ENCODE data around the gene FAM107B. TPM values are rescaled to one million over a fixed set of nuclear protein-coding genes. Genes with fewer than 3 reads are reported as not detected.

FAM107B gene
- total and polyA plus RNA-seq, 2 of the 13 experiments (the other 11 are each of a cell fraction or from before 2014, with no cell fraction given): 15.7 to 24.8 TPM

- TF ChIP-seq ZMAT5 (CRISPR knock-in tag; IDR thresholded peaks at IDR 0.05; ENCODE audit: borderline replicate concordance, low read depth) (no peak), AHR (CRISPR knock-in tag; IDR thresholded peaks at IDR 0.05) (no peak), ZNF275 (CRISPR knock-in tag; IDR thresholded peaks at IDR 0.05; ENCODE audit: borderline replicate concordance) (no peak), ZSCAN20 (CRISPR knock-in tag; IDR thresholded peaks at IDR 0.05; ENCODE audit: borderline replicate concordance) (no peak), ZNF564 (CRISPR knock-in tag; IDR thresholded peaks at IDR 0.05) (no peak), STAG1 (CRISPR knock-in tag; IDR thresholded peaks at IDR 0.05) (peak; percentile 49; the same call in 1 of the 2 replicates), CTCF (CRISPR knock-in tag; IDR thresholded peaks at IDR 0.05) (peak; percentile 52), SMC3 (IDR thresholded peaks at IDR 0.05; ENCODE audit: low read length) (0 out of 2 replicates have a peak, but pooled peaks have one; percentile 8), NFKBIZ (CRISPR knock-in tag; IDR thresholded peaks at IDR 0.05) (no peak)
These were observed 27.0 kb upstream of the FAM107B start (continued) for GRCh38 chr10:14801723-14802122.

DNA sequence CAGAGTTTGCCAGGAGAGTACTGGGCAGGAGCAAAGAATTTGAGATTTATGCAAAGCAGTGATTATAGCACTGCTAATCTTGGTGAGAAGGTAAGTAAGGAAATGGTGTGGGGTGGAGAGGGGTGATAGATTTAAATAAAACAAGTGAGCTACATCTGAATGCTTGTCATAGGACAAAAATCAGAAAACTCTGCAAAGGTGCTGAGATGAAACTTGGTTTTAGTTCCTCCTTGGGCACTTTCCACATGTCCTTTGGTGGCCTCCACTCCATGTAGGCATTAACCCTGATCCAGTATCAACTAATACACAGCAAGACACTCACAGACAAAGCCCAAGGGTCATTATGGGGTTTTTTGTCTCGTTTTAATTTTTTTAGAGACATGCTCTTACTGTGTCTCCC is 25.7 kb upstream of the FAM107B start:
- ChIA-PET POLR2A (no interaction called here), CTCF (ENCODE audit: low intra/inter-chr PET ratio, low total read pairs) (no interaction called here)
- no peak overlapping the region for H3K9ac ChIP-seq (ENCODE audit: insufficient read depth, low read depth, low read length)
- DNase-seq (ENCODE audit: low spot score) (no peak), ATAC-seq (no peak), FAIRE-seq (no peak)
- no peaks in the 10 kb centered on the region for H3K36me3 ChIP-seq (replicated peaks in 1 of 2; ENCODE audit: control insufficient read depth in 1 of 2, insufficient read depth in 2 of 2, low read length in 2 of 2)
- BruUV-seq (replicated peaks): no TSS peak
- 0% methylated on average over 1 of the region's 1 CpG for WGBS (ENCODE audit: low lambda C conversion rate)
- H3K9me3 ChIP-seq (ENCODE audit: low read length): no peaks in the 10 kb centered on the region
- H3K79me2 ChIP-seq (ENCODE audit: insufficient read depth, low read length): no peaks in the 10 kb centered on the region
- in situ Hi-C loops (cut with HindIII; ENCODE audit: extremely low pct_ligation_motif_present, low pct_unique_long_range_greater_than_20kb) (loop anchor here (25.0 kb wide), 1 partner anchor 613 kb away; no protein-coding TSS in a partner anchor), intact Hi-C loops (cut with micrococcal nuclease; ENCODE audit: unreplicated experiment) (no loop called here)
- H4K20me1 ChIP-seq (ENCODE audit: insufficient read depth, low read length): no peaks in the 10 kb centered on the region
- H3K4me2 ChIP-seq (ENCODE audit: low read depth, low read length): no peak overlapping the region
- H3K4me1 ChIP-seq (ENCODE audit: insufficient read depth, low read length): no peaks in the 10 kb centered on the region
- no peak overlapping the region for H2AFZ ChIP-seq (ENCODE audit: low read length)
- H3K4me3 ChIP-seq (replicated peaks in 1 of 3; ENCODE audit: insufficient read depth in 1 of 3, low read depth in 2 of 3, low read length in 3 of 3): no peak overlapping the region
- no peak overlapping the region for H3K27ac ChIP-seq (ENCODE audit: extremely low read length, insufficient read depth, low read length)
- H3K27me3 ChIP-seq (ENCODE audit: control insufficient read depth in 1 of 2, insufficient read depth in 2 of 2, low read length in 2 of 2): no peaks in the 10 kb centered on the region; a peak in 1 of 5 replicates
- no peak for TF ChIP-seq ELF4 (CRISPR knock-in tag; IDR thresholded peaks at IDR 0.05; ENCODE audit: borderline replicate concordance)
- no peak for TF ChIP-seq MED13 (CRISPR knock-in tag; IDR thresholded peaks at IDR 0.05)
- no peak for TF ChIP-seq ZNF12 (CRISPR knock-in tag; IDR thresholded peaks at IDR 0.05)
- no peak for TF ChIP-seq CHD2 (IDR thresholded peaks at IDR 0.05; ENCODE audit: low read depth, low read length)
- TF ChIP-seq KLF16 (CRISPR knock-in tag; IDR thresholded peaks at IDR 0.05): no peak
- TF ChIP-seq ZMYM3 (CRISPR knock-in tag; IDR thresholded peaks at IDR 0.05): no peak
- TF ChIP-seq, protein P1, sequence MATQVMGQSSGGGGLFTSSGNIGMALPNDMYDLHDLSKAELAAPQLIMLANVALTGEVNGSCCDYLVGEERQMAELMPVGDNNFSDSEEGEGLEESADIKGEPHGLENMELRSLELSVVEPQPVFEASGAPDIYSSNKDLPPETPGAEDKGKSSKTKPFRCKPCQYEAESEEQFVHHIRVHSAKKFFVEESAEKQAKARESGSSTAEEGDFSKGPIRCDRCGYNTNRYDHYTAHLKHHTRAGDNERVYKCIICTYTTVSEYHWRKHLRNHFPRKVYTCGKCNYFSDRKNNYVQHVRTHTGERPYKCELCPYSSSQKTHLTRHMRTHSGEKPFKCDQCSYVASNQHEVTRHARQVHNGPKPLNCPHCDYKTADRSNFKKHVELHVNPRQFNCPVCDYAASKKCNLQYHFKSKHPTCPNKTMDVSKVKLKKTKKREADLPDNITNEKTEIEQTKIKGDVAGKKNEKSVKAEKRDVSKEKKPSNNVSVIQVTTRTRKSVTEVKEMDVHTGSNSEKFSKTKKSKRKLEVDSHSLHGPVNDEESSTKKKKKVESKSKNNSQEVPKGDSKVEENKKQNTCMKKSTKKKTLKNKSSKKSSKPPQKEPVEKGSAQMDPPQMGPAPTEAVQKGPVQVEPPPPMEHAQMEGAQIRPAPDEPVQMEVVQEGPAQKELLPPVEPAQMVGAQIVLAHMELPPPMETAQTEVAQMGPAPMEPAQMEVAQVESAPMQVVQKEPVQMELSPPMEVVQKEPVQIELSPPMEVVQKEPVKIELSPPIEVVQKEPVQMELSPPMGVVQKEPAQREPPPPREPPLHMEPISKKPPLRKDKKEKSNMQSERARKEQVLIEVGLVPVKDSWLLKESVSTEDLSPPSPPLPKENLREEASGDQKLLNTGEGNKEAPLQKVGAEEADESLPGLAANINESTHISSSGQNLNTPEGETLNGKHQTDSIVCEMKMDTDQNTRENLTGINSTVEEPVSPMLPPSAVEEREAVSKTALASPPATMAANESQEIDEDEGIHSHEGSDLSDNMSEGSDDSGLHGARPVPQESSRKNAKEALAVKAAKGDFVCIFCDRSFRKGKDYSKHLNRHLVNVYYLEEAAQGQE (IDR thresholded peaks at IDR 0.05; ENCODE audit: borderline replicate concordance in 1 of 2, low read depth in 1 of 2, low read length in 2 of 2): no peak
- no peak for TF ChIP-seq ZNF879 (CRISPR knock-in tag; IDR thresholded peaks at IDR 0.05)
